IgD-negative memory B cell (primary cell): ENCODE data around the gene HAUS7. TPM values are rescaled to one million over a fixed set of nuclear protein-coding genes. Genes with fewer than 3 reads are reported as not detected.
A peak's percentile ranks its signal among the peaks of the same experiment; 100 is the strongest.

Source experiments
- H3K27ac Mint-ChIP-seq, 3 donors: one replicate each; pipeline ENCODE4 v1.8.0; 2020 to 2022; ENCODE audit warnings: mild to moderate bottlenecking in 3 of 3, mixed read lengths in 3 of 3, moderate library complexity in 1 of 3
- H3K27me3 Mint-ChIP-seq: one replicate; pipeline ENCODE4 v1.8.0; 2021; ENCODE audit warnings: mixed read lengths
- H3K36me3 Mint-ChIP-seq: one replicate; pipeline ENCODE4 v1.8.0; 2020; ENCODE audit warnings: mild to moderate bottlenecking, mixed read lengths
- H3K4me1 Mint-ChIP-seq, 3 donors: one replicate each; pipeline ENCODE4 v1.8.0; 2020 to 2022; ENCODE audit warnings: mixed read lengths in 3 of 3, mild to moderate bottlenecking in 1 of 3
- H3K4me3 Mint-ChIP-seq, 4 donors: one replicate each; pipeline ENCODE4 v1.8.0; 2020 to 2022; ENCODE audit warnings: mild to moderate bottlenecking in 4 of 4, mixed read lengths in 4 of 4, moderate library complexity in 3 of 4
- H3K9me3 Mint-ChIP-seq, 3 donors: one replicate each; pipeline ENCODE4 v1.8.0; 2020 to 2021; ENCODE audit warnings: mixed read lengths in 3 of 3, mild to moderate bottlenecking in 1 of 3
- polyA plus RNA-seq: library from polyadenylated mRNA; unstranded; fragments of 300-500 nt; fragmentation: Illumina TruSeq; gene quantifications from one replicate; pipeline ENCODE4 v1.2.3, GENCODE V29; 2021

HAUS7 gene
- polyA plus RNA-seq, 1 donor from 2014 or later = 27.6 TPM

DNA sequence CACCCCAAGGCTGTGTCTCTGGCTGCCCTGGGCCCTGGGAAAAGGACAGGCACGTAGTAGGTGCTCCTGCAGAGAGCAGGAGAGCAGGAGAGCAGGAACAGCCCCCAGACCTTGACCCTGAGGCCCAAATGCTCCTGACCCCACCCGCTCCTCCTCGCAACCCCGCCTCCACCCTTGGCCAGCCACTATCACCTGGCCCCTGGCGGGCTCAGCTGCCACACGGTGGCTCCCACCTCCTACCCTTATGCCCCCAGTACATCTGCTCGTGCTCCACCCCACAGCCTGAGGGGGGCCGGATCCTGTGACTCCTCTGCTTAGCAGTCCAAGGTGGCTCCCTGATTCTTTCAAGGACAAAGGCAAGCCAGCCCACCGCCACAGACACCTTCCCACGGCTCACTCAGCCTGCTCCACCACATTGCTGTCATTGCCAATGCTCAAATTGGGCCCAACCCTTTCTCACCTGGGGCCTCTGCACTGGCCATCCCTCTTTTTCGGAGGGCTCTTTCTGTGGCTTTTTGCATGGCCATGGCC, 5.4 kb upstream of the HAUS7 start:
- Mint-ChIP-seq H3K9me3 (no peaks in the 10 kb centered on the region), H3K4me3 (peak overlapping the region in 2 of 4 donors; percentile 29 to 77), H3K36me3 (no peaks in the 10 kb centered on the region), H3K27ac (no peak overlapping the region), H3K27me3 (no peaks in the 10 kb centered on the region), H3K4me1 (no peaks in the 10 kb centered on the region)

DNA sequence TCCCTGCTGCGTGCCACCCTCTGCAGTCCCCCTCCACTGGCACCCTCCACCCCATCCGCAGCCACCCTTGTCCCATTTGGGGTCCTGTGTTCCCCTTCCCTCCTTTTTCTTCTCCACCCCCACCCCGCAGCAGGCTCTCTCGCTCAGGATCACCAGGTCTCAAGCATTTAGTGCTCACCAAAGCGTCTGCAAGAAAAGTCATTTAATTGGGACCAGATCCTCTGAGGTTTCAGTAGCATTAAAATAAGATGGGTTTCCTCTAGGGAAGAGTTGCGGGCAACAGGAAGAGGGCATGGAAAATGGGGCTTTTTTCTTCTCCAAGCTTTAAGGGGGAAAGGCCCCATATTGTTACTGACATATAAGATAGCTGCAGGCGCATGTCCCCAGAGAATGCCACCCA, 4.9 kb upstream of the HAUS7 start:
- no peaks in the 10 kb centered on the region for H3K36me3 Mint-ChIP-seq
- peak overlapping the region; percentile 27 to 81 (median 34) for H3K4me3 Mint-ChIP-seq
- no peaks in the 10 kb centered on the region for H3K27me3 Mint-ChIP-seq
- H3K9me3 Mint-ChIP-seq = no peaks in the 10 kb centered on the region
- no peak overlapping the region for H3K27ac Mint-ChIP-seq
- no peaks in the 10 kb centered on the region for H3K4me1 Mint-ChIP-seq

DNA sequence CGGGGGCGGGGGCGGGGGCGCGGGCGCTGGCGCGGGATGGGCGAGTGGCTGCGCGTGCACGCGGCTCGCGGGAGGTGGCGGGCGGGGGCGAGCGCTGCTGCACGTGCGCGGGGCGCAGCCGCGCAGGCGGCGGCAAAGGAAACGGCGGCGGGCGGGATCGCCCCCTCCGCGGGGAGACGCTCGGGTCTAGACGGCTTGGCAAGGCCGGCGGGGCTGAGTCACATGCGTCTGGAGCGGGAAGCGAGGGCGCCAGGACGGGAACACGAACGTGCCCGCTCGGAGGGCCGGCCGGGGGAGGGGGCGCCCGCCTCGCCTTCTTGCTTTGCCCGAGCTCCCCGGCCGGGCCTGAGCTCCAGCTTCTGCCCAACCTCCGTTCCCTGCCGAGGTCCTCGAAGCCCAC, 4.3 kb upstream of the HAUS7 start:
- H3K36me3 Mint-ChIP-seq = no peaks in the 10 kb centered on the region
- H3K4me1 Mint-ChIP-seq = no peaks in the 10 kb centered on the region
- H3K27me3 Mint-ChIP-seq = no peaks in the 10 kb centered on the region
- no peaks in the 10 kb centered on the region for H3K9me3 Mint-ChIP-seq
- H3K27ac Mint-ChIP-seq = no peak overlapping the region
- H3K4me3 Mint-ChIP-seq = peak overlapping the region in 1 of 4 donors; percentile 25

DNA sequence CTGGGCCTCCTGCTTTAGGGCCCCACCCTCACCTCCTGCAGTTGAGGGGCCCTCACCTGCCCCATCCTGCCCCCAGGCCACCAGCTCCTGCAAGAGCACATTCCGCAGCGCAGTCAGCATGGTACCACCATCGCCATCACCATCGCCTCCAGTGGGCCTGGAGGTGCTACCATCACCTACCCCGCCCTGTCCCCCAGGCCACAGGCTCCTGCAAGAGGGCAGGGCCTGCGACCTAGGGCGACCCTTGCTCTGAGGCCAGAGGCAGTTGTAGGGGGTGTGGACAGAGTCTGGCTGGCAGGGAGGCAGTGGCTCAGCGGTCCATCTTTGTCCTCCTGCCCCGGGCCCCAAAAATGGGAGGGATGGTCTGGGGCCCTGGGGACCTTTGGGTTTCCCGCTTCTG, 3.9 kb upstream of the HAUS7 start:
- Mint-ChIP-seq H3K9me3 (no peaks in the 10 kb centered on the region), H3K27me3 (no peaks in the 10 kb centered on the region), H3K4me3 (peak overlapping the region; percentile 39 to 49 (median 44)), H3K27ac (no peak overlapping the region), H3K4me1 (no peaks in the 10 kb centered on the region), H3K36me3 (no peaks in the 10 kb centered on the region)

DNA sequence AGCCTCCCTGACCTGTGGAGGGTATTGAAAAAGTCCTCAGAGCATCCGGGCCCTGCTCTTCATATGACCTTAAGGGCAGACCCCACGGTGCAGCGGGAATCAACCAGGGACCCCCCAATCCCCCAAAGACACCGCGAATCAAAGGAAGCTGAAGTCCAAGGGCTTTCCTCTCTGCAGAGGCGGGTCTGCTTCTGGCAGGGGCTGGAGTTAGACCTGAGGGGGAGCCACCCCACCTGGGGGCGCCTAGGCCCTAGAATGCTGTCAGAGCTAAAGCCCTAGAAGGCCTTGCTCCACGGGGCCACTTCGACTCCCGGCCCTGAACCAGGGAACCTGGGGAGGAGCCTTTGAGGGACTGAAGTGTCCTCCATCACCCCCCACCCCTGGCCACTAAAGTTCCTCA, 2.8 kb upstream of the HAUS7 start:
- Mint-ChIP-seq H3K27ac (no peak overlapping the region), H3K9me3 (no peaks in the 10 kb centered on the region), H3K27me3 (no peaks in the 10 kb centered on the region), H3K36me3 (no peaks in the 10 kb centered on the region), H3K4me1 (peaks cover 0 to 2% (median 0%) of the 10 kb centered on the region in 3 donors), H3K4me3 (peak overlapping the region in 3 of 4 donors; percentile 25 to 75 (median 48))

DNA sequence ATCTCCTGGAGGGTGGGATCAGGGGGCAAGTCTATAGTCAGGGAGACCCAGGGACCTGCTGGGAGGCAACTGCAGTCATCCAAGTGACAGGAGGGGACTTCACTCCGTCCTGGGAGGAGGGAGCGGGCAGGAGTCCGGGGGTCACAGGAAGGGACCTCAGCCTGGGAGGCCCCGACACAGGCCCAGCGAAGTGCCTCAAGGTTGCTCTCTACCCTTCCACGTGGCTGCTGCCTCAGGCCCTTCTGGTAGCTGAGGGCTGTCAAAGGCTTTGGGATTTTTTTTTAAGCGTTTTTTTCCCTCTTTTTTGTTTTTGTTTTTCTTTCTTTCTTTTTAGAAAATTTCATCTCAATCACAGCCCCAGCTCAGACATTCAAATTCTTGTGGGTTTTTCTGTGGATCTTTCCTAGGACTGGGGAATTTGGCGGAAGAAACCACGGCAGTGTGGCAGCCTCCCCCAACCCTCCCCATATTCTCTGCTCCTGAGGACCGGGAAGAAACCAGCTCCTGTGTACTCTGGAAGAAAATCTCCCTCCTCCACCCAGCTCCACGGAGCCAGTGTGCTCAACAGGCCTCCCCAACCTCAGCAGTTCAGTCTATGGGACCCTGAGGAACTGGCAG, 1.4 kb upstream of the HAUS7 start:
- H3K4me3 Mint-ChIP-seq = peak overlapping the region in 1 of 4 donors; percentile 89
- H3K27ac Mint-ChIP-seq = peak overlapping the region in 1 of 3 donors; percentile 50
- H3K27me3 Mint-ChIP-seq = no peaks in the 10 kb centered on the region
- no peaks in the 10 kb centered on the region for H3K9me3 Mint-ChIP-seq
- no peaks in the 10 kb centered on the region for H3K36me3 Mint-ChIP-seq
- H3K4me1 Mint-ChIP-seq = peaks cover 0 to 6% (median 3%) of the 10 kb centered on the region in 3 donors

DNA sequence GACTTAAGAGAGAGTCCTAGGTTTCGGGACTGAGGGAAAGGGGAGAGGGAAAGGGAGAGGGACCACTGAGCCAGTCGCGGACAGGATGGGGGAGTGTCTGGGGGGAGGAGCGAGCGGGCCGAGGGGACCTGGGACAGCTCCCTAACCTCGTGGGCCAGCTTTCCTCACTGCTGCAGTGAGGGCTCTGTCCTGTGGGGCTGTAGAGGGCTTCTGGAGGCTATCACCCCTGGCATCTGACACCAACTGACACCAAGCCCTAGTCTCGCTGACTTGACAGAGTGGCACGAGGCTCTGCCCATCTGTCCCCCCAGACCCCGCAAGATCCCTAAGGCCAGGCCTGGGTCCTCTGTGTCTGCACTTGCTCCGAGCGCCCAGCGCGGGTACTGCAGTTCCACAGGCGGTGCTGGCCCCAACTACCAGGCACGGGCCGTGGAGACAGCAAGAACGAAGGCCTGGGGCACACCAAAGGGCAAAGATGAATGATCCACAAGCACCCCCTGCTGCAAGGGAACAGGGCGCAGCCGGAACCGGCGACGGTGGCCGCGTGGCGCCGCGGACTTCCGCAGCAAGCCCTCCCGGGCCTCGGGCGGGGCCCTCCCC, 465 bp downstream of the HAUS7 start:
- H3K36me3 Mint-ChIP-seq = no peaks in the 10 kb centered on the region
- H3K4me3 Mint-ChIP-seq = peak overlapping the region; percentile 83 to 91 (median 89)
- no peaks in the 10 kb centered on the region for H3K9me3 Mint-ChIP-seq
- H3K27ac Mint-ChIP-seq = peak overlapping the region in 1 of 3 donors; percentile 65
- H3K4me1 Mint-ChIP-seq = peaks cover 0 to 6% (median 3%) of the 10 kb centered on the region in 3 donors
- no peaks in the 10 kb centered on the region for H3K27me3 Mint-ChIP-seq

DNA sequence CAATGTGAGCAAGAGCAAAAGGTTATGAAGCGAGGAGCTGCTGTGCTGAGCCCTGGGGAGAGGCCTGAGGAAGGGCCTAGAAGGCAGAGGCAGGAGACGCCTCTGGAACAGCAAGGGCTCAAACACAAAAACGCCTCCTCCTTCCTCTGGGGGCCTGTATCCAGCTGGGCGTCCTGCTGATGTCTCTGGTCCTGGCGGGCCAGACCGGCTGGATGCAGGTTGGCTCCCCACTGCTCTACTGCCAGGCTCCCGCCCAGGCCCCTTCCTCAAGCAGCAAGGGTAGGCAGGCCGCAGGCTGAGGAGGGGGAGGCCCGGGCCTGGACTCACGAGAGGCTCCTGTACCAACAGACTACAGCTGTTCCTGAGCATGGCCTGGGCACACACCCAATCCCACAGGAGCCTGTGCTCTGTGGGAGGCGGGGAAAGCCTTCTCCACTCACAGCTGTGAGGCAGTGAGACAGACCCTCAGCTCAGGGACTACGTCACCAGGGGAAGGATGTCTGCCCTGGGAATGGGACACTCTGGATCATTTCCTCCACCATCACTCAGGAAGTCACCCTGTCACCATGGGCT, 2.3 kb downstream of the HAUS7 start:
- no peak overlapping the region for H3K27ac Mint-ChIP-seq
- H3K4me3 Mint-ChIP-seq = no peak overlapping the region
- no peaks in the 10 kb centered on the region for H3K36me3 Mint-ChIP-seq
- H3K9me3 Mint-ChIP-seq = no peaks in the 10 kb centered on the region
- no peaks in the 10 kb centered on the region for H3K27me3 Mint-ChIP-seq
- peaks cover 0 to 6% (median 3%) of the 10 kb centered on the region in 3 donors for H3K4me1 Mint-ChIP-seq

DNA sequence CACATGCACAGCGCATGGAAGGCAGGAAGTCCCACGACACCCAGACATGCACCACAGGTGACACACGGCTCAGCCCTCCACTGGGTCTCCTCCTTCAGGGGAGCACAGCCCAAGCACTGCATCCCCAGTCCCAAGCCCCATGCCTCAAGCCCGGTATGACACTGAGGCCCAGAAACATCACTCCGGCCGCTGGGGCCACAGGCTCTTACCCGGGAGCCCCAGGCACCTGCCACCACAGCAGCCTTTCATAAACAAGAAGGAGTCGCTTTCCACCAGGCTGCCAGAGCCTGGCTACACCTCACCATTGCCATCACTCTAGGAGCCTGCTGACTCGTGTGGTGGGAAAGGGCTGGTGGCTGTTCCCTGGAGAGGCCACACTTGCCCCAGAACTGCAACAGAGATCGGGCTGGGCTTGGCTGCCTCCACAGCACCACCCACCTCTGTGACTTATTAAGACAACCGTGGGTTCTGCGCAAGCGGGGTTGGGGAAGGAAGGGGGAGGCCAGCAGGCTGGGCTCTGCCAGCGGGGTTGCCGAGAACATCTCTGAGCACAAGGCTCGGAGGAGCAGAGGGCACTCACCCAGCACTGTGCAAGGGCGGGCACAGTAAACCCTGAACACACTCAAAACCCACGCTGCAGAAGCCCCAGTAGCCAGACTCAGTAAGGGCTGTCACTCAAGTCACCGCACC, 4.5 kb downstream of the HAUS7 start:
- Mint-ChIP-seq H3K36me3 (peaks cover under 1% of the 10 kb centered on the region), H3K27me3 (no peaks in the 10 kb centered on the region), H3K4me1 (peaks cover 0 to 6% (median 4%) of the 10 kb centered on the region in 3 donors), H3K27ac (no peak overlapping the region), H3K9me3 (no peaks in the 10 kb centered on the region), H3K4me3 (no peak overlapping the region)

DNA sequence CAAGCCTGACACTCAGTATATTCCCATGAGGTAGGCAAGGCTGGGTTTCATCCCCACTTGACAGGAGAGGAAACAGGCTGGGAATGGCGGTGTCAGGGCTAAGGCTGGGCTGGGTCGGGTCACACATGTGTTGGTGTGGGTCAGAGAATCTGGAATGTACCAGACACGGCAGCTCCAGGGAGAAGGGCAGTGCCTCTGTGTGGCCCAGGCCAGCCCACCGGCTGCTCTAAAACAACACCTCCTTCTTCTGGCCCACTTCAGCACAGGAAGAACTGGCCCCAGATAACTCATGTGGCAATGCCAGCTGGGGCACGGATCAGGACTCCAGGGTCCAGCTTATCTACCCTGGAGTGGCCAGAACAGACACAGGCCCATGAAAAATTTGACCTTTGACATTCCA, 6.3 kb downstream of the HAUS7 start:
- H3K27ac Mint-ChIP-seq = no peak overlapping the region
- peaks cover 3% of the 10 kb centered on the region for H3K36me3 Mint-ChIP-seq
- H3K4me3 Mint-ChIP-seq = no peak overlapping the region
- no peaks in the 10 kb centered on the region for H3K9me3 Mint-ChIP-seq
- no peaks in the 10 kb centered on the region for H3K27me3 Mint-ChIP-seq
- H3K4me1 Mint-ChIP-seq = peaks cover 0 to 8% (median 4%) of the 10 kb centered on the region in 3 donors

DNA sequence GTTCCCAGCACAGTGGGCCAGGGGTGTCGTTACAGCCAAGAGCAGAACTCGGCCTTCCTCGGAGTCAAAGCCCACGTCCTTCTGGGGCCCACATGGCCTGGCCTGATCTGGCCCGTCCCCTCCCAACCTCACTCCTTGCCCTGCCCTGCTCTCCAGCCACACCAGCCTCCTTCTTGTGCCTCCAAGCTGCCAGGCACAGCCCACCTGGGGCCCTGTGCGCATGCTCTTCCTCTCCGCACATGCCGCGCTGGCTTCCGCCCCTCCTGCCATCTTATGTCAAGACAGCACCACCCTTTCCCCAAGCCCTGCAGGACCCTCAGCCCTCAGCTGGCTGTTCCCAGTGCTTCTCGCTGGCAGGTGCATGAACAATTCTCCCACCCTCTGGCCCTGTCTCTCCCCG, 6.8 kb downstream of the HAUS7 start:
- peaks cover 0 to 6% (median 4%) of the 10 kb centered on the region in 3 donors for H3K4me1 Mint-ChIP-seq
- H3K4me3 Mint-ChIP-seq = no peak overlapping the region
- H3K9me3 Mint-ChIP-seq = no peaks in the 10 kb centered on the region
- H3K36me3 Mint-ChIP-seq = peaks cover 5% of the 10 kb centered on the region
- no peaks in the 10 kb centered on the region for H3K27me3 Mint-ChIP-seq
- no peak overlapping the region for H3K27ac Mint-ChIP-seq

DNA sequence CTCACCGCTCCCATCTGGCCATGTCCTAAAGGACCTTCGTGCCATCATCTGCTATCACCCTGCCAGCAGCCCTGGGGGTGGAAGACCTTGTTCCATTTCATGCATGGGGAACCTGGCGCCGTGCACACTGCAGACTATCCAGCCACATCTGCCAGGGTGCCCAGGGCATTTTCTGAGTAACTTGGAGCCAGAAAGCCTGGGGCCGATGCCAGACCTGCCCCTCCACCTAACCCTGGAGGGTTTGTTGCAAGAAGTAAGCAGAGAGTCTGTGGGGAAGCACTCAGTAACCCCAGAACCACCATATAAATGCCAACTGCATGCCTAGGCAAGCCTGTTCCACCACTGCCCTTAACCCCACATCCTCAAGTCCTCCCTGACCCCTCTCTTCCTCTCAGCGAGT, 7.3 kb downstream of the HAUS7 start:
- H3K4me3 Mint-ChIP-seq = no peak overlapping the region
- no peak overlapping the region for H3K27ac Mint-ChIP-seq
- H3K9me3 Mint-ChIP-seq = no peaks in the 10 kb centered on the region
- no peaks in the 10 kb centered on the region for H3K27me3 Mint-ChIP-seq
- H3K36me3 Mint-ChIP-seq = peaks cover 5% of the 10 kb centered on the region
- peaks cover 0 to 6% (median 4%) of the 10 kb centered on the region in 3 donors for H3K4me1 Mint-ChIP-seq

DNA sequence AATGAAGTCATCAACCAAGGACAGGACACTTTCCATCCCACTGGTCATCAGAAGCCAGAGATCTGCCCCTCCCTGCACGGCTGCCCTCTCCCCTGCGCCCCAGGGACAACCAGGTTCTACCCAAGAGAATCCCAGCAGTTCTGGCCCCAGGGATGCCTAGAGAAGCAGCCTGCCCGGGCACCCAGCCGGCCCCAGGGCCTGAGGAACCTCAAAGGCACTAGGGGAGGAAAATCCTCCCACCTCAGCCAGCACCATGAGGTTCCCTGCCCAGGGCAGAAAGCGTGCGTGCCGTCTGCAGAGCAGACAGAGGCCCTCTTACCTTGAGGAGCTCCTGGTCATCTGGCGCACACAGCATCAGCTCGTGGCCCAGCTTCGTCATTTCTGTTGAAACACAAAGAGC, 8.1 kb downstream of the HAUS7 start:
- Mint-ChIP-seq H3K27me3 (no peaks in the 10 kb centered on the region), H3K9me3 (no peaks in the 10 kb centered on the region), H3K27ac (no peak overlapping the region), H3K4me1 (peaks cover 0 to 2% (median 2%) of the 10 kb centered on the region in 3 donors), H3K36me3 (peaks cover 5% of the 10 kb centered on the region), H3K4me3 (no peak overlapping the region)

DNA sequence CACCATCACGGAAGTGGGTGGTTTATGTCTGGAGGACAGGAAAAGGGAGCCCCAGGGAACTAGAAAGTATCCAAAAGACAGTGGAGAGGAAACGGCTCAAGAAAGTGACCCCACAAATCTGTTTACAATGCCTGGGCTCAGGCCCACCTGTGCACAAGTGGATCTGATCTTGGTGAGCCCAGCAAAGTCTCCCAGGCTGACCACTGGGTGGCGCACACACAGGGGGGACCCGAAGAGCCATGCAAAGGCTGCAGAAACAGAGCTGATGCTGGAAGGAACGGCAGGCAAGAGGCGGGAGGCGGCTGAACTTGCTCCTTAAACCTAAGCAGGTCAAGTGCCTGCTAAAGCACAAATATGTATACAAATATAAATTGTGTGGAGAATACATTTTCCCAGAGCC, 9.6 kb downstream of the HAUS7 start:
- peaks cover 5% of the 10 kb centered on the region for H3K36me3 Mint-ChIP-seq
- H3K27me3 Mint-ChIP-seq = no peaks in the 10 kb centered on the region
- H3K9me3 Mint-ChIP-seq = no peaks in the 10 kb centered on the region
- H3K27ac Mint-ChIP-seq = no peak overlapping the region
- H3K4me3 Mint-ChIP-seq = no peak overlapping the region
- H3K4me1 Mint-ChIP-seq = peaks cover 0 to 2% (median 2%) of the 10 kb centered on the region in 3 donors

DNA sequence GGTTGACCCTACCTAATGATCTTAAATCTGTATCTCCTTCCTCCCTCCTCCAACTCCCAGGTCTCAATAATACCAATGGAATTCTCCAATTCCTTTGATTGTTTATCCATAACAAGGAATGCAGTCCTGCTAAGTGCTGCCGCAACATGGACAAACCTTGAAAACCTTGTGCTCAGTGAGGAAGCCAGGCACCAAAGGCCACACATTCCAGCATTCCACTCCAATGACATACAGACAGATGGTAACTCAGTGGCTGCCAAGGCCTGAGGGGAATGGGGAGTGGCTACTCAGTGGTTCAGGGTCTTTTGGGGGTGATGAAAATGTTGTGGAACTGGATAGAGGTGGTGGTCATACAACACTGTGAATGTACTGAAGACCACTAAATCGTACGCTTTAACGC, 10.4 kb downstream of the HAUS7 start:
- no peak overlapping the region for H3K27ac Mint-ChIP-seq
- H3K4me1 Mint-ChIP-seq = peaks cover 0 to 2% (median 2%) of the 10 kb centered on the region in 3 donors
- H3K9me3 Mint-ChIP-seq = no peaks in the 10 kb centered on the region
- no peak overlapping the region for H3K4me3 Mint-ChIP-seq
- peaks cover 5% of the 10 kb centered on the region for H3K36me3 Mint-ChIP-seq
- no peaks in the 10 kb centered on the region for H3K27me3 Mint-ChIP-seq
